Mammary epithelial cell (primary cell): ENCODE data around the gene MRPL44.

Experiments
- CTCF ChIP-seq, 2 donors: IDR thresholded peaks in 1 of 2; conservative IDR thresholded peaks in 1 of 2; 2 replicates each; pipeline ENCODE4 v1.5.1; 2011 to 2012; ENCODE audit warnings: inconsistent platforms in 2 of 2, low read length in 2 of 2, mild to moderate bottlenecking in 2 of 2, control low read depth in 1 of 2, low read depth in 1 of 2; ENCODE audit not compliant: insufficient read depth in 1 of 2; ENCODE audit errors: extremely low read depth in 1 of 2
- EZH2 ChIP-seq: IDR thresholded peaks from 2 replicates; pipeline ENCODE4 v1.6.1; 2012; ENCODE audit warnings: low read length, inconsistent platforms, borderline replicate concordance

GRCh38 chr2:223971731-223972130, 14.5 kb downstream of the MRPL44 start:
- TF ChIP-seq CTCF (conservative IDR thresholded peaks at IDR 0.05 in 1 of 2, IDR thresholded peaks at IDR 0.05 in 1 of 2; ENCODE audit: extremely low read depth in 1 of 2, insufficient read depth in 1 of 2, low read depth in 1 of 2, low read length in 2 of 2) (no peak), EZH2 (no peak)
